Thyroid gland (tissue), 4 donors: ENCODE results near the gene NCKAP1.
A peak's percentile ranks its signal among the peaks of the same experiment; 100 is the strongest.

Source experiments
- POLR2A ChIP-seq, 2 donors: fragments of 450-650 bp; IDR thresholded peaks; one replicate each; pipeline ENCODE4 v1.6.1; 2017; ENCODE audit warnings: antibody characterized with exemption in 2 of 2, mild to moderate bottlenecking in 2 of 2, moderate library complexity in 1 of 2
- TF ChIP-seq, protein P1 (sequence below), 6 experiments: fragments of 200-600 bp in 3 of 6; fragments of 450-650 bp in 3 of 6; sonication (generic) in 3 of 6; IDR thresholded peaks; one replicate each; pipeline ENCODE4 v1.5.1; 2016 to 2019; ENCODE audit warnings: antibody characterized with exemption in 6 of 6, mild to moderate bottlenecking in 2 of 6, inconsistent platforms in 1 of 6, moderate library complexity in 1 of 6

DNA sequence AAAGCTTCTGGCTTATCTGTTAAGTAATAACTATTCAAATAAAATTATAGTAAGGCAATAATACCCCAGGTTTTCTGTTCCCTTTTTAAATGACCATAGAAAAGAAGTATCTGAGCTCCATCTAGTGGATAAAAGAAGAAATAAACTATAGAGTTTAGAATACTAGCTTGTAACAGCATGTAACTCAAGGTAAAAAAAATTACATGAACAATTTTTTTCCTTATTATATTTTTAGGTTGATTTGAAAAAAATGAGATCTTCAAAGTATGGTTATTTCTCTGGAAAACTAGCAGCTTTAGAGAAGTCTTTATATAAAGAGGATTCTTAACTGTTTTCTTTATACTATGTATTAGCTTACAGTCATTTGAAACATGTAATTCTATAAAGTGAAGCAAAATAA lies 58.1 kb downstream of the NCKAP1 start:
- no peak for TF ChIP-seq POLR2A (IDR thresholded peaks at IDR 0.05)
- TF ChIP-seq, protein P1, sequence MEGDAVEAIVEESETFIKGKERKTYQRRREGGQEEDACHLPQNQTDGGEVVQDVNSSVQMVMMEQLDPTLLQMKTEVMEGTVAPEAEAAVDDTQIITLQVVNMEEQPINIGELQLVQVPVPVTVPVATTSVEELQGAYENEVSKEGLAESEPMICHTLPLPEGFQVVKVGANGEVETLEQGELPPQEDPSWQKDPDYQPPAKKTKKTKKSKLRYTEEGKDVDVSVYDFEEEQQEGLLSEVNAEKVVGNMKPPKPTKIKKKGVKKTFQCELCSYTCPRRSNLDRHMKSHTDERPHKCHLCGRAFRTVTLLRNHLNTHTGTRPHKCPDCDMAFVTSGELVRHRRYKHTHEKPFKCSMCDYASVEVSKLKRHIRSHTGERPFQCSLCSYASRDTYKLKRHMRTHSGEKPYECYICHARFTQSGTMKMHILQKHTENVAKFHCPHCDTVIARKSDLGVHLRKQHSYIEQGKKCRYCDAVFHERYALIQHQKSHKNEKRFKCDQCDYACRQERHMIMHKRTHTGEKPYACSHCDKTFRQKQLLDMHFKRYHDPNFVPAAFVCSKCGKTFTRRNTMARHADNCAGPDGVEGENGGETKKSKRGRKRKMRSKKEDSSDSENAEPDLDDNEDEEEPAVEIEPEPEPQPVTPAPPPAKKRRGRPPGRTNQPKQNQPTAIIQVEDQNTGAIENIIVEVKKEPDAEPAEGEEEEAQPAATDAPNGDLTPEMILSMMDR (IDR thresholded peaks at IDR 0.05): peak in 4 of 6 experiments; percentile 31 to 72 (median 63)
